ENCODE data around the gene ACOT13.

- TF ChIP-seq POLR2A (IDR thresholded peaks at IDR 0.05) (no peak), CTCF (IDR thresholded peaks at IDR 0.05) (no peak)
Observed at GRCh38 chr6:24718449-24719124, 51.7 kb downstream of the ACOT13 start.
